ENCODE measurements around the gene MAVS.

GRCh38 chr20:3922983-3923339 lies 76.3 kb downstream of the MAVS start:
- no peak for TF ChIP-seq CTCF (IDR thresholded peaks at IDR 0.05)
- TF ChIP-seq ESRRA (CRISPR knock-in tag; IDR thresholded peaks at IDR 0.05; ENCODE audit: borderline replicate concordance), result no peak
- no peak for TF ChIP-seq ATF6 (CRISPR knock-in tag; IDR thresholded peaks at IDR 0.05)
- no peak for TF ChIP-seq CBFB (CRISPR knock-in tag; IDR thresholded peaks at IDR 0.05; ENCODE audit: low read depth)
- no peak for TF ChIP-seq FOXP4 (CRISPR knock-in tag; IDR thresholded peaks at IDR 0.05)
- no peak for TF ChIP-seq CREB1 (CRISPR knock-in tag; IDR thresholded peaks at IDR 0.05)
- no peak for TF ChIP-seq MAX (CRISPR knock-in tag; IDR thresholded peaks at IDR 0.05)
- TF ChIP-seq ATF3 (CRISPR knock-in tag; conservative IDR thresholded peaks at IDR 0.05), result no peak
- TF ChIP-seq FOXP1 (CRISPR knock-in tag; IDR thresholded peaks at IDR 0.05; ENCODE audit: borderline replicate concordance), result no peak
- TF ChIP-seq E2F4 (CRISPR knock-in tag; IDR thresholded peaks at IDR 0.05; ENCODE audit: borderline replicate concordance, low read depth), result no peak
- TF ChIP-seq NR2C2 (CRISPR knock-in tag; IDR thresholded peaks at IDR 0.05), result no peak
